ENCODE results near the gene RTP5. TPM values are rescaled to one million over a fixed set of nuclear protein-coding genes. Genes with fewer than 3 reads are reported as not detected.

Gene RTP5
- total RNA-seq, 1 experiment from 2014 or later = not detected

DNA sequence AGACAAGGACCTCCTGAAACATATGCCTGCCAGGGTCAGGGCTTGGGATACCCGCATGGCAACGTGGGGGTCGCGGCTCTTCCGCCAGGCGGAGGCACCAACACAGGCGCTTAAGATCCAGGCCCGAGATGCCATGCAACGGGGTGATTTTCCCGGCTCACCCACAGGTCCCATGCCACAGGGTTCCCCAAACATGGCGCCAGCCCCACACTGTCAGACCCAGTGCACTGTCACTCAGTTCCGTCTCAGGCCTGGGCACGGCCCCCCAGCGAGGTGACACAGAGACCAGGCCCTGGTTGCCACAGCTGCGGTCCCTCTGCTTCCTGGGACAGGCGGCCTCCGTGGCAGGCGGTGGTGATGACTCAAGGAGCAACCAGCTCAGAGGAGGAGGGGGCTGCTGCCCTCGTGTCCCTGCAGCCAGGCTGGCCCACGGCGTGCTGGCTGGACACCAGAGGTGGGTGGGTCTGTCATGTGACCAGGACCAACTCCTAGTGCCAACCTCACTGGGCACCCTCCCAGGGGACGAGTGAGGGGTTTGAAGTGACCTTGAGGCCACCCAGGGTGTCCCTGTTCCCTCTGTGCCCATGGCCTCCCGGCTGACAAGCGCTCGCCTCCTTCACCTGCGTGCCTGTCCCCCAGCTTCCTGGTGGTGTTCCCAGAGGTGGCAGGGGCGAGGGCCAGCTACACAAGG, 15.7 kb upstream of the RTP5 start:
- in situ Hi-C loops (cut with HindIII; ENCODE audit: low pct_unique_long_range_greater_than_20kb, low sequenced_read_pairs) = no loop called here
- no peak for DNase-seq (ENCODE audit: low read depth, low spot score)

DNA sequence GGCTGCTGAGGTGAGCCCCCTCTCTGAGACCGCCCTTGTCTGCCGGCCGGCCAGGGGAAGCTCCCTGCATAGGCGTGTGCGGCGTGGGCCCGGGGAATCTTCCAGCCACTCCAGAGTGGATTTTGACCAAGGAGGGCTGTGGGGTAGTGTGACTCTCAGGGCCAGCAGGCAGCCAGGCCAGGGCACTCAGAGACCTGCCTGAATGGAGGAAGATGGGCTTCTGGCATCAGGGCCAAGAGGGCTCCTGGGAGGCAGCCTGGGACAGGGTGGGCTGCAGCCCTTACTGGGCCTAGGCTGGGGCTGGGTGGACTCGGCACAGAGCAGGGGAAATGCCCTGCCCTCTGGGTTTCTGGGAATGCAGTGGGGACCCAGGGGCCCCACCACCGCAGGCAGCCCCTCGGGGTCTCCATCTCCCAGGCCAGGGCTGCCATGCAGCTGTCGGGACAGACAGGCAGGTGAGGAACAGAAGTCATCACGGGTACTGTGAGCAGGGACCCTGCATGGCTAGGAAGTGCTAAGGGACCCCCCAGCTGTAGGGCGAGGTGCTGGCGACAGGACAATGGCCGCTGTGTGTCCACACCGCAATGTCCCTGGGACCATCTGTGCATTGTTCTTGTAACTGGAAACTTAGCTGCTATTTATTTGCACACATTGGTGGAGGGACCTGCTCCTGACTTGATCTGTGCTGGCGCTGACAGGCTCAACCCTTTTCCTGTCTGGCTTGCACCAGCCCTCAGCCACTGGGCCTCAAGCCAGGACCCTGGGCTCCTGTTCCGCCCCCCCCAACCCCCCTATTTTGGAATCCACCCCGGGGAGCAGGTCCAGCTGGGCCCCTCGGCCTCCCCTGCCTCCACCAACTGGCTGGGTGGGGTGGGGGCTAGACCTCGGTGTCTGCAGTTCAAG, 14.9 kb upstream of the RTP5 start:
- in situ Hi-C loops (cut with HindIII; ENCODE audit: low pct_unique_long_range_greater_than_20kb, low sequenced_read_pairs) = no loop called here
- no peak for DNase-seq (ENCODE audit: low read depth, low spot score)

DNA sequence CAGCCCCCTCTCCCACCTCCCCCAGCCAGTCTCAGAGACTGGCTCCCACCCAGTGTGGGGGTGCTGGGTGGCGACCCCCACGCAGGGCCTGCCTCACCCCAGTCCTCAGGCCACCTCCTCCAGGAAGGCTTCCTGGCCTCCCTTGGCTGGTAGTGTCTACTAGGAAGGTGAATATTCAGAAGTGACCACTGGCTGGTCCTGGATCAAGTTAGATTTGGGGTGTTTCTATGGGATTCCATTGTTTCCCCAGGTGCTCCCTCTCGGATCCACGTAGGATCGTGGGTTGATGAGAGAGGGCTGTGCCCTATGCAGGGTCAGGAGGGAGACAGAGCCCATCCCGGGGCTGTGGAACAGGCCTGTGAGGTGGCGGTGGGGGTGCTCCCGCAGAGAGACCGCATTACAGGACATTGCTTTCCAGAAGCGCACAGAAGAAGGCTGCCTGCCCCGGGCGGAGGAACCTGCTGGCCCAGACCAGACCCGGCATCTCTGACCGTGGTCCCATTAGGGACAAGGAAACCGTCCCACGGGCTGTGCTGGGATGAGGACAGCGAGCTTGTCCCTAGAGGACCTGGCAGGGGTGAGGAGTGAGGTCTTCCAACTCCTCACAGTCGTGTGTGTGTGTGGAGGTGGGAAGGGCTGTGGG, 14.2 kb upstream of the RTP5 start:
- DNase-seq (ENCODE audit: low read depth, low spot score) = no peak
- in situ Hi-C loops (cut with HindIII; ENCODE audit: low pct_unique_long_range_greater_than_20kb, low sequenced_read_pairs) = no loop called here

DNA sequence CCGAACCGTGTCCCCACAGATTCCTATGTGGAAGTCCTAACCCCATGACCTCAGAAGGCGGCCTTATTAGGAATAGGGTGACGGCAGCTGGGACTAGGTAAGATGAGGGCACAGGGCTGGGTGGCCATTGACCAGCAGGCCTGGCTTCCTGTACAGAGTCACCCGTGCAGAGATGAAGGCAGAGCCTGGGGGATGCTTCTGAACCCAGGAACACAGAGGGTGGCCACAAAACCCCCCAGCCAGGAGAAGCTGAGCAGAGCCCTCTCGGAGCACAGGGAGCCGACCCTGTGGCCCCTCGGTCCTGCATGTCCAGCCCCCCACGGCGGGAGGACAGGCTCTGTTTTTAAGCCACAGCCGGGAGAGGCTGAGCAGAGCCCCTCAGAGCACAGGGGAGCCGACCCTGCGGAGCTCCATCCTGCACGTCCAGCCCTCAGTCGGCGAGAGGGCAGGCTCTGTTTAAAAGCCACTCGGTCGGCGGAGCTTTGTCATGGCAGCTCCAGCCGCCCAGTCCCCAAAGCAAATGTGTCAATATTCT, 13.6 kb upstream of the RTP5 start:
- no peak for DNase-seq (ENCODE audit: low read depth, low spot score)
- in situ Hi-C loops (cut with HindIII; ENCODE audit: low pct_unique_long_range_greater_than_20kb, low sequenced_read_pairs) = no loop called here

GRCh38 chr2:241857041-241857541, 12.4 kb upstream of the RTP5 start:
- in situ Hi-C loops (cut with HindIII; ENCODE audit: low pct_unique_long_range_greater_than_20kb, low sequenced_read_pairs) = no loop called here
- no peak for DNase-seq (ENCODE audit: low read depth, low spot score)

DNA sequence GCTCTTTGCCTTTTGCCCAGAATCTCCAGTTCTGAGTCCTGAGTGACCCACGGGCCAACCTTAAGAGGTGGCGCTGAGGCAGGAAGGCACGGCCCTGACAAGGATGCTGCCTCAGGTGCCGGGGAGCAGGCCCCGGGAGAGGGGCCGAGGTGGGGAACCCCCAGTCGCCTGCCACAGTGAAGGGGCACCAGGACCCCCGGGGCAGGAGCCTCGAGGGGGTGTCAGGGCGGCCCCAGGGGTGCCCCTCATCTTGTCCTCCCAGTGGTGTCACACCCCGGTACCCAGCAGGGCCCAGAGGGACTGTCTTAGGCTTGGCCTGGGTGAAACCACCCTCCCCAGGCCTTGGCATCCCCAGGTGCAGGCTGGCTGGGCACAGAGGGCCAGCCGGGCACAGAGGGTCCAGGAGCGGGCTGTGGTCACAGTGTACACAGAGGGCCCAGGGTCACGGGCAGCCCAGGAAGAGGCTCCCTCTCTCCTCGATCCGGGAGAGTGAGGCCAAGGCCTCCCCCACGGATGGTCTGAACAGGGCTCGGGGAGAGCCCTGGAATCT, 11.9 kb upstream of the RTP5 start:
- in situ Hi-C loops (cut with HindIII; ENCODE audit: low pct_unique_long_range_greater_than_20kb, low sequenced_read_pairs) = no loop called here
- no peak for DNase-seq (ENCODE audit: low read depth, low spot score)

DNA sequence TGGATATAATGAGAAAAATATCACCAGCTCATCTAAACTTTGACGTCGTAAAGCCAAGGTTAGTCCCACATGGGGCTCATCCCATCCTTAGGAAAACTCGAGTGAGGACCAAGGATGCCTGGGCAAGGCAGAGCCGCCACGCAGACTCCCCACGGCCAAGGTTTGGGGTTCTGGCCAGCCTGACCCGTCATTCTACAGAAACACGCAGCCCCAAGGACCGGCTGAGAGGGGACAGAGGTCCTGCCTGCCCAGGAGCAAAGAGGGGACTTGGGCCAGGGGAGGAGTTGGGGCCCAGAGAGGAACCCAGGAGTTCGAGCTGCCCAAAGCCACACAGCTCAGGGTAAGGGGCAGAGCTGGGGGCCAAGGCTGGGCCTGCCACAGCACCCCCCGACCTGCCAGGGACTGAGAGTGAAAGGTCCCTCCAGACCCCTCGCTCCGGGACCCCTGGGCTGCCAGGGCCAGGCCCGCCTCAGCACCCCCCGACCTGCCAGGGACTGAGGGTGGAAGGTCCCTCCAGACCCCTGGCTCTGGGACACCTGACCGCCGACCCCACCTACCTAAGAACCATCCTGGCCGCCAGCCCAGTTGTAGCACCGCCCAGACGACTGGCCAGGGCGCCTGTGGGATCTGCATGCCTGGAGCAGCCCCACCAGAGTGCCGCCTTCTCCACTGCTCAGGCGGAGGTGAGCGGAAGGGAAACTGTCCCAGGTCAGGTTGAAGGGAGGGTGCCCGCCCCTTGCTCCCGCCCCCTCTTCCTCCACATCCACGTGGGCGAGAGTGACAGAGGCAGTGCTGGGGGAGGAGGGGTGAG, 11.1 kb upstream of the RTP5 start, which contains the start of gene PDCD1:
PDCD1 (minus strand) TSS at position 689 of the 811 bp plus-strand sequence; CDS start at position 633, 56 bp downstream.
- DNase-seq (ENCODE audit: low read depth, low spot score) = no peak
- in situ Hi-C loops (cut with HindIII; ENCODE audit: low pct_unique_long_range_greater_than_20kb, low sequenced_read_pairs) = no loop called here

- in situ Hi-C loops (cut with HindIII; ENCODE audit: low pct_unique_long_range_greater_than_20kb, low sequenced_read_pairs) = no loop called here
These were observed 10.5 kb upstream of the RTP5 start for GRCh38 chr2:241859017-241859435.

DNA sequence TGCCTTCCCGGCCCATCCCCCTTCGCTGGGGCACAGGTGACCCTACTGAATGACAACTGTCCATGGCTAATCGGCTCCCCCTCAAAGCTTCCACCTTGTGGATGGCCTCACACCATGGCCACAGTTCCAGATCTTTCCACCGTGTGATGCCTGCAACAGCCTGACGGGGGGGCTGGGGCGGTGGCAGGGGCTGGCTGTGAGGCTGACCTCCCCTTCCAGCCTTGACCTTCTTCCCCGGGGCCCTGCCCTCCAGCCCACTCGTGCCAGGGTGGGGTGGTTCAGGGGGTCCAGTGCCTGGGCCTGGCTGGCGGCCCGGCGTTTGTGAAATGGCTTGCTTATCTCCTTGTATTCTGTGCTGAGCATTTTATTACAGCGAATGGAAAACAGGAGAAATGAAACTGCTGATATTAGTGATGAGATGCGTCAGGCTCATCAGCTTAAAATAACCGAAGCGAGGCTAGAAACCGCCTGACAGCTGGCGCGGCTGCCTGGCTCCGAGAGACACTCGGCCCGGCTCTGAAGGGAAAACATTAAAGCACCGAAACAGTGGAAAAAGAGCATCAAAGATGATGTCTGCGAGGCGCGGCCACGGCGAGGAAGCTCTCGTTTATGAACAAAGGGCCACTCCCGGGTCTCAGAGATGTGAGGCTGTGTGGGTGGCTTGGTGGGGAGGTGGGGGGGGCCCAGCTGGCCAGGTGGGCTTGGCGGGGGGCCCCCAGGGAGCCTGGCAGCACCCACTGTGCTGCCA, 9.9 kb upstream of the RTP5 start:
- in situ Hi-C loops (cut with HindIII; ENCODE audit: low pct_unique_long_range_greater_than_20kb, low sequenced_read_pairs) = no loop called here
- DNase-seq (ENCODE audit: low read depth, low spot score) = no peak

More at GRCh38 chr2:241859017-241859435, 10.5 kb upstream of the RTP5 start:
- DNase-seq (ENCODE audit: low read depth, low spot score) = no peak

DNA sequence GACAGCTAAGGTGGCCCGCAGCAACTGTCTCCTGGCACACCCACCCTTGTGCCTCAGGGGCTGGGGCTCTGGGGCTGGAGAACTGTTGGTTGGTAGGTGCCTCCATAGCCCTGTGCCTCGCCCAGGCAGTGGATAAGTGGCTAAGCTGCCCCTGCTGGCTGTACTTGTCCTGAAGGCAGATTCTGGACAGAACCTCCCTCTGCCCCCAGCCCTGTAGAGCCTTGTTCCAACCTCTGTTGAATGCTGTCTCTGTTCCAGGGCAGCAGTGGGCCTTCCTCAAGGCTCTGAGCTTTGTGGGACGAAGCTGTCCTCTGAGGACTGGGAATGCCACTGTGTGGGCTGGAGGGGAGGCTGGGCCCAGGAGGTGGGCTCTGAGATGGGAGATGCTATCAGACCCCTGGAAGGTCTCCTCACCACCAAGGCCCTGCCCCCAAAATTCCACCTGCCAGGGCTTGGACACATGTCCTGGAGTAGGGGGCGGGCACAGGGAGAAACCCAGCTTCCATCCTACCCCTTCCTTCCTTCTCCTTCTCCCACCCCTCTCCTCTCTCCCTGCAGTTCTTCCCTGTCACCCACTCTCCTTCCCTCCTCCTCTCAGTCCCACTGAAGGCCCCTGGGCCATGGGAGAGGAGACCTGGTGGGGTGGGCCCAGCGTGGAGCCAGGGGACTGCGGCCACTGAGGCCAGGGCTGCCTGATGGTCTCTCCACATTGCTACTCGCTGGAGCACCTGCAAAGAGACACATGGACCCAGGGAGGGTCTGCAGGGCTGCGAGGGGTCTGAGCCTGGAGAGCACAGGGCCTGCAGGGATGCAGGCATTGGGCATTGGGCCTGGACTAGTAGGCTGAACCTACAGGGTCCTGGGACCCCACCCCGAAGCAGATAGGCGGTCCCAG, 9.1 kb upstream of the RTP5 start:
- DNase-seq (ENCODE audit: low read depth, low spot score) = no peak
- in situ Hi-C loops (cut with HindIII; ENCODE audit: low pct_unique_long_range_greater_than_20kb, low sequenced_read_pairs) = no loop called here

- no peak for DNase-seq (ENCODE audit: low read depth, low spot score)
- in situ Hi-C loops (cut with HindIII; ENCODE audit: low pct_unique_long_range_greater_than_20kb, low sequenced_read_pairs) = no loop called here
These were observed 8.3 kb upstream of the RTP5 start for GRCh38 chr2:241861264-241861663.

DNA sequence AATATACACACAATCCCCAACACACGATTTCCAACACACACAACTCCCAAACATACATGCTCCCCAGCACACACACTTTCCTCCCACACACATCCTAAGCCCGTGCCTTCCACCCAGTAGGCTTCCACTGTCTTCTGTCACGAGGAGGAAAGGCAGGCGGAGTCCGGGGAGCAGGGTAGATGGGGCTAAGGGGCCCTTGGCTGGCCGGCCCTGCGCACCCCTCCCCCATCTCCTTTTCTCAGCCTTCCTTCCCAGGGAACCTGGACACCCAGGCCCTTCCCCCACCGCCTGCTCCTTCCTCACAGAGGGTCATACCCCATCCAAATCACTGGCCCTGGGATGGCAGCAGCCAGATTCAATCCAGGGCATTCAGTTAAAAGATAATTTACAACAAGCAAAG, 7.4 kb upstream of the RTP5 start:
- no peak for DNase-seq (ENCODE audit: low read depth, low spot score)
- in situ Hi-C loops (cut with HindIII; ENCODE audit: low pct_unique_long_range_greater_than_20kb, low sequenced_read_pairs) = no loop called here

GRCh38 chr2:241862775-241863535, 6.6 kb upstream of the RTP5 start:
- DNase-seq (ENCODE audit: low read depth, low spot score) = no peak
- in situ Hi-C loops (cut with HindIII; ENCODE audit: low pct_unique_long_range_greater_than_20kb, low sequenced_read_pairs) = no loop called here

GRCh38 chr2:241863536-241863954, 6.0 kb upstream of the RTP5 start:
- in situ Hi-C loops (cut with HindIII; ENCODE audit: low pct_unique_long_range_greater_than_20kb, low sequenced_read_pairs) = no loop called here
- DNase-seq (ENCODE audit: low read depth, low spot score) = no peak
